ENCODE results near the gene GMPPB.

GMPPB gene

DNA sequence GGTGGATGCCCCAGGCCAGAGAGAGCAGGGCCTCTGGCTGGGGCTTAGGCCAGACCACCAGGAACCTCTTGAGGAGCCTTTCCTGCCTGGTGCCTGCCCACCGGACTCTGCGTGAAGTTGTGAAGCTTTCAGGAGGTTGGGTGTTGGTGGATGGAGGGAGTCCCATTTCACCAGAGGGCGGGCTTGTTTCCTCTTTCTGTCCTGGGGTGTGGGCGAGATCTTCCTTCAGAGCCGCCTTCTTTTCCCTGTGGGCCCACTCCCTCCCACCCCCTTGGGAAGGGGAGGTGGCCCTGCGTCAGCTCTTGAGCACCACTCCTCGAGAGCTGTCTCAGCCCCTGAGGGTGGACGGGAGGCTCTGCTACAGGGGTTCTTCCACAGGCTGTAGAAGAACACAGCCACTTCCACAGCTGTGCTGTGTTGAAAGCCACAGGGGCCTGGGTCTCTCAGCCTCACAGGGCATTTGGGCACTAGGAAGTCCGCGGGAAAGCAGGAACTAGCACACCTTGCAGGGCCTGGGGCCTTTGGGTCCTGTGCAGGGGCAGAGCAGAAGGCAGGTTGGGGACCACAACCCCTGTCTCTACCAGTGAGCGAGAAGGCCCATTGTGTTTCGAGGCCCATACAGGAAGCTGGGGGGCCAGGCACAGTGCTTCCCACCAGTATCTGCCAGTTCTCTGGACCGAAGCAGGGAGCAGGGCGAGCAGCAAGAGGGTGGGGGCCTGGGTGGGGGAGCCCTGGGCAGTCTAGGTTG lies 6.4 kb downstream of the GMPPB start:
- Histone ChIP-seq H3K9me2 (replicated peaks; ENCODE audit: insufficient read depth, low read length) (no peaks in the 10 kb centered on the region), H3K27me3 (ENCODE audit: low read length) (no peaks in the 10 kb centered on the region), H2AFZ (ENCODE audit: low read depth, low read length, severe bottlenecking) (no peak overlapping the region), H3K9me3 (ENCODE audit: insufficient read depth, low read length) (no peaks in the 10 kb centered on the region), H3K79me2 (ENCODE audit: insufficient read depth, low read length) (no peaks in the 10 kb centered on the region), H4K20me1 (ENCODE audit: low read depth, low read length) (no peaks in the 10 kb centered on the region), H3K9ac (ENCODE audit: low read length) (no peak overlapping the region), H3K36me3 (ENCODE audit: low read length) (no peaks in the 10 kb centered on the region), H3K4me3 (ENCODE audit: insufficient read depth, low read length, poor library complexity, severe bottlenecking) (no peak overlapping the region), H3F3A (ENCODE audit: insufficient read depth) (peaks cover 9% of the 10 kb centered on the region; the same call in 1 of the 2 replicates), H3K27ac (ENCODE audit: low read depth, low read length) (no peak overlapping the region), H3K4me2 (ENCODE audit: low read depth, low read length, poor library complexity, severe bottlenecking) (no peak overlapping the region)
- TF ChIP-seq, protein P1, sequence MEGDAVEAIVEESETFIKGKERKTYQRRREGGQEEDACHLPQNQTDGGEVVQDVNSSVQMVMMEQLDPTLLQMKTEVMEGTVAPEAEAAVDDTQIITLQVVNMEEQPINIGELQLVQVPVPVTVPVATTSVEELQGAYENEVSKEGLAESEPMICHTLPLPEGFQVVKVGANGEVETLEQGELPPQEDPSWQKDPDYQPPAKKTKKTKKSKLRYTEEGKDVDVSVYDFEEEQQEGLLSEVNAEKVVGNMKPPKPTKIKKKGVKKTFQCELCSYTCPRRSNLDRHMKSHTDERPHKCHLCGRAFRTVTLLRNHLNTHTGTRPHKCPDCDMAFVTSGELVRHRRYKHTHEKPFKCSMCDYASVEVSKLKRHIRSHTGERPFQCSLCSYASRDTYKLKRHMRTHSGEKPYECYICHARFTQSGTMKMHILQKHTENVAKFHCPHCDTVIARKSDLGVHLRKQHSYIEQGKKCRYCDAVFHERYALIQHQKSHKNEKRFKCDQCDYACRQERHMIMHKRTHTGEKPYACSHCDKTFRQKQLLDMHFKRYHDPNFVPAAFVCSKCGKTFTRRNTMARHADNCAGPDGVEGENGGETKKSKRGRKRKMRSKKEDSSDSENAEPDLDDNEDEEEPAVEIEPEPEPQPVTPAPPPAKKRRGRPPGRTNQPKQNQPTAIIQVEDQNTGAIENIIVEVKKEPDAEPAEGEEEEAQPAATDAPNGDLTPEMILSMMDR (IDR thresholded peaks at IDR 0.05; ENCODE audit: insufficient read depth, low read length, poor library complexity, severe bottlenecking) = no peak
- no peak for TF ChIP-seq EZH2phosphoT487 (conservative IDR thresholded peaks at IDR 0.05; ENCODE audit: low read length)

DNA sequence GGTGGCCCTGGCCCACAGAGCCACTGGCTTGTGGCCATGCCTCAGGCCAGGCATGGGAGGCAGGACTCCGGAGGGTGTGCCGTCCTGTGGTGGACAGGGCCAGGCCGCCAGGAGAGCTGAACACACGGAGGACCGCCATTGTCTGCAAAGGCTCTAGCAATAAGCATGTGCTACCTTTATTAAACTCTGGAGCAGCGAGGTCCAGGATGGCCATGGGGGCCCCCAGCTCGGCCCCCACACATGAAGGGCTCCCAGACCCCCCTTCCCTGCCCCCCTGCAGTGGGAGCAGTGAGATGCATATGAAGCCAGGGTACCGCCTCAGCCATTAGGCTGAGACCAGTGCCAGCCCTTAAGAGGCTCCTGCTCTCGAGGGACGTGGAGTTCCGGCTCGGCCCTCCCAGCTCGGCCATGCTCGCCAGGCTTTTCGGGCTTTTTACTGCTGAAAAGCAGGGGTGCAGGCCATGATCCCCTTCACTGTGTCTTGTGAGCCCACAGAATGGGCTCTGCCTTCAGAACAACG lies 7.0 kb downstream of the GMPPB start:
- Histone ChIP-seq H4K20me1 (ENCODE audit: low read depth, low read length) (no peaks in the 10 kb centered on the region), H3K9me3 (ENCODE audit: insufficient read depth, low read length) (no peaks in the 10 kb centered on the region), H2AFZ (ENCODE audit: low read depth, low read length, severe bottlenecking) (no peak overlapping the region), H3F3A (ENCODE audit: insufficient read depth) (peaks cover 9% of the 10 kb centered on the region; the same call in 1 of the 2 replicates), H3K79me2 (ENCODE audit: insufficient read depth, low read length) (no peaks in the 10 kb centered on the region), H3K4me3 (ENCODE audit: insufficient read depth, low read length, poor library complexity, severe bottlenecking) (no peak overlapping the region), H3K9me2 (replicated peaks; ENCODE audit: insufficient read depth, low read length) (no peaks in the 10 kb centered on the region), H3K36me3 (ENCODE audit: low read length) (no peaks in the 10 kb centered on the region), H3K27ac (ENCODE audit: low read depth, low read length) (no peak overlapping the region), H3K4me2 (ENCODE audit: low read depth, low read length, poor library complexity, severe bottlenecking) (no peak overlapping the region), H3K9ac (ENCODE audit: low read length) (no peak overlapping the region), H3K27me3 (ENCODE audit: low read length) (no peaks in the 10 kb centered on the region)
- TF ChIP-seq EZH2phosphoT487 (conservative IDR thresholded peaks at IDR 0.05; ENCODE audit: low read length) = no peak
- TF ChIP-seq, protein P1 (IDR thresholded peaks at IDR 0.05; ENCODE audit: insufficient read depth, low read length, poor library complexity, severe bottlenecking) = no peak

DNA sequence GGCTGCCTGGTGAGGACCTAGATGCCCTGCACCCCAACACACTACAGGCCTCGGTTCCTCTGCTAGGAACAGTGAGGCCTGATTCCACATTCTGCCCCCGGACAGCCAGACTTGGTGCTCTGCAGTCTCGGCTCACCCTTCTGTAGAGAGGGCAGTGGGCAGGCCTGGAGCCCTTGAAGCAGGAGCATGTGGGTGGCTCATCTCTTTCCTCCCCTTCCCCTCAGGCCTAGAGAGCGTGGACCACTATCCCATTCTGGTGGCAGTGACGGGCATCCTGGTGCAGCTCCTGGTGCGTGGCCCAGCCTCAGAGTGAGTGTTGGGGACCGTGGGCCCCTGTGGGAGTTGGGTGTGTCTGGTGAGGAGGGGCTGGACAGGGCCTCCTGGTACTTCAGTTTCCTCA lies 7.6 kb downstream of the GMPPB start:
- Histone ChIP-seq H3K9me3 (ENCODE audit: insufficient read depth, low read length) (no peaks in the 10 kb centered on the region), H3F3A (ENCODE audit: insufficient read depth) (peaks cover 6% of the 10 kb centered on the region; the same call in 1 of the 2 replicates), H3K4me3 (ENCODE audit: insufficient read depth, low read length, poor library complexity, severe bottlenecking) (no peak overlapping the region), H3K9ac (ENCODE audit: low read length) (no peak overlapping the region), H3K4me2 (ENCODE audit: low read depth, low read length, poor library complexity, severe bottlenecking) (no peak overlapping the region), H3K9me2 (replicated peaks; ENCODE audit: insufficient read depth, low read length) (no peaks in the 10 kb centered on the region), H4K20me1 (ENCODE audit: low read depth, low read length) (no peaks in the 10 kb centered on the region), H3K79me2 (ENCODE audit: insufficient read depth, low read length) (no peaks in the 10 kb centered on the region), H3K27ac (ENCODE audit: low read depth, low read length) (no peak overlapping the region), H3K36me3 (ENCODE audit: low read length) (no peaks in the 10 kb centered on the region), H3K27me3 (ENCODE audit: low read length) (no peaks in the 10 kb centered on the region), H2AFZ (ENCODE audit: low read depth, low read length, severe bottlenecking) (no peak overlapping the region)
- TF ChIP-seq EZH2phosphoT487 (conservative IDR thresholded peaks at IDR 0.05; ENCODE audit: low read length) = no peak
- TF ChIP-seq, protein P1 (IDR thresholded peaks at IDR 0.05; ENCODE audit: insufficient read depth, low read length, poor library complexity, severe bottlenecking) = no peak

All from SU-DHL-6 (cell line).